GF-D8 (cell line): ENCODE data around the gene TRPM4.

ENCODE experiments used
- DNase-seq: peaks from one replicate; lab custom pipeline; 2025; lab: John Stamatoyannopoulos, UW

TRPM4 gene

DNA sequence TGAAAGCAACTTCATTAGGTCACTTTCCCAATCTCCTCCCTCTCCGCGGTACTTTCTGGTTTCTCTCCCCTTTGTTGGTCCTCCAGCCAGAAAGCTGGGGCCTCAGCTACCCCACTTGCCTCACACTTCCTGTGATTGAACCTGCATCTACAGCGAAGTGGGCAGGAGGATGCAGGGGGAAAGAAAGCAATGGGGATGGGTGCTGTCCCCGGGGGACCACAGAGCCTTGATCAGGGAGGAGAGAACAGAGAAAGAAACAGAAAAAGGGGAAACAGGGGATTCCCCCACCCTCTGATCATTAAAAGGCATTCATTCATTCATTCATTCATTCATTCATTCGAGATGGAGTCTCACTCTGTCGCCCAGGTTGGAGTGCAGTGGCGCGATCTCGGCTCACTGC is 74.2 kb downstream of the TRPM4 start:
- no peak for DNase-seq

DNA sequence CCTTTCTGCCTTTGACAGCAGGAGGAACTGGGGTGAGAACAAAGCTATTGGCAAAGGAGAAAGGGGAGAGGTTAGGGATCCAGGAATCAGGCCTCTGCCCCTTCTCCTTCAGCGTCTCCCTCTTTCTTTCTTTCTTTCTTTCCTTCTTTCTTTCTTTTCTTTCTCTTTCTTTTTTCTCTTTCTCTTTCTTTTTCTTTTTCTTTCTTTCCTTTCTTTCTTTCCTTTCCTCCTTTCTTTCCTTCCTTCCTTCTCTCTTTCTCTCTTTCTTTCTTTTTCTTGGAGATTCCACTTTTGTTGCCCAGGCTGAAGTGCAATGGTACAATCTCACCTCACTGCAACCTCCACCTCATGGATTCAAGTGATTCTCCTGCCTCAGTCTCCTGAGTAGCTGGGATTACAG is 75.6 kb downstream of the TRPM4 start:
- no peak for DNase-seq

DNA sequence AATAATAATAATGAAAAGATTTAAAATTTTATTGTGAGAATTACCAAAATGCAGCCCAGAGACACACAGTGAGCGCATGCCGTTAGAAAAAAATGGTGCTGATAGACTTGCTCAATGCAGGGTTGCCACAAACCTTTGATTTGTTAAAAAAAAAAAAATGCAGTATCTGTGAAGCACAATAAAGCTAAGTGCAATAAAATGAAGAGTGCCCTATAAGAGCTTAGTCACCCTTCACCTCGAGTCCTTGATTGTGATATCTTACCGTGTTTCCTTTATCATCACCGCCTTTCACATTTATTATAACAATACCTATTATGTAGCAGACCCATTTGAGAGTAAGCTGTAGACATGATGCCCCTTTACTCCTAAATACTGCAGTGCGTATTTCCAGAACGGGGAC is 84.2 kb downstream of the TRPM4 start:
- no peak for DNase-seq

DNA sequence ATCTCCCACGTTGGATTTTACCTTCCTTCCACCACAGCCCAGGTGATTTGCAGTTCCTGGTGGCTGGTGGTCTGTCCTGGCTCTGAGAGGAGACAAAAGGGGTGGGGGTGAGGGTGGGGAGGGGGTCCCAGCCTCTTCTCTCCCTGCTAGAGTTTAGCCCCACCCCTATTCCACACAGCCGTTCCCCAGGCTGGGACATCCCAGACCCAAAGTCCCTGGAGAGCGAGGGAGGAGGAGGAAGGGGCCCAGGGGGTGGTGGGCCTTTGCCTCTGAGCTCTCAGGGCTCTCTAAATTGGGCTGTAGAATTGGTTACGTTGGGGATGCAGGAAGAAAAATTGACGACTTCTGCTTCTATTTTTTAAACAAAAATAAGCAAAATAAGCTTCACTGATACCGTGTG is 85.5 kb downstream of the TRPM4 start:
- no peak for DNase-seq

GRCh38 chr19:49243726-49244125 is 86.1 kb downstream of the TRPM4 start:
- DNase-seq, result no peak

DNA sequence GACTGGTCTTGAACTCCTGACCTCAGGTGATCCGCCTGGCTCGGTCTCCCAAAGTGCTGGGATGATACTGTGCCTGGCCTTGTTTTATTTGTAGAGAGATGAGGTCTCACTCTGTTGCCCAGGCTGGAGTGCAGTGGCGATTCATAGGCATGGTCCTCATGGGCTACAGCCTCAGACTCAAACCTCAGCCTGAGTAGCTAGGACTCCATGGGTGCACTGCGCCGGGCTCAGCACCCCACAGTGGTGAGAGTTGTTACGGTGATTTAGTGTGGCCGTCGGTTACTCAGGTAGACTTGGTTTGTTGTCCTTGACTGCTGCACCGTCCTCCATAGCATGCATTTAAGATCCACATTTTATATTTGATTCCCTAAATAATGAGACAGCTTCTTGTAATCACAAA is 86.7 kb downstream of the TRPM4 start:
- DNase-seq, result no peak

- DNase-seq, result no peak
These were observed 90.1 kb downstream of the TRPM4 start for GRCh38 chr19:49247676-49248075.

GRCh38 chr19:49249933-49250332 is 92.3 kb downstream of the TRPM4 start:
- DNase-seq, result no peak

GRCh38 chr19:49255674-49256073 is 98.1 kb downstream of the TRPM4 start:
- no peak for DNase-seq

DNA sequence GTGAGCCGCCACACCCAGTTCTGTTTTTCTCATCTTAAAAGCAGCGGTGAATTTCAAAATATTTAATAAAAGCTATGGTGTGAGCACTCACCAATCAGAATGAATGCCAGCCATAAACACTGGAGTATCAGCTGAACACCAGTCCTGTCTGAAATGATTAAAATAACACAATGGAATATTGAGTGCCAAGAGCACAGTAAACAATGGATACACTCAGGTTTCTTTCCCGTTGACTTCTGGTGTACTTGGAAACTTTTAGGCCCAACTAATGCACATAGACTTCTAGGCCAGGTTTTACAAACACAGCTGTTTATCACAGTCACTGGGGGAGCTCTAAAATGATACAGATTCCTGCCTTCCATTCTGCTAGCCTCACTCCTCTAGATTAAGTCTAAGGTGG is 99.1 kb downstream of the TRPM4 start:
- no peak for DNase-seq
